Left ventricle myocardium inferior (tissue), 1 donor: ENCODE data around the gene ANAPC7. TPM values are rescaled to one million over a fixed set of nuclear protein-coding genes. Genes with fewer than 3 reads are reported as not detected.
A peak's percentile ranks its signal among the peaks of the same experiment; 100 is the strongest.

Experiments used
- DNase-seq: peaks from one replicate; pipeline ENCODE4 v3.0.0-alpha.2; 2020
- H3K27ac ChIP-seq: fragments of 200-600 bp; replicated peaks from 2 replicates; pipeline ENCODE4 v1.8.0; 2021
- H3K27me3 ChIP-seq: fragments of 200-600 bp; 2 replicates; pipeline ENCODE4 v1.8.0; 2021; ENCODE audit warnings: low read depth
- H3K36me3 ChIP-seq: fragments of 200-600 bp; 2 replicates; pipeline ENCODE4 v1.8.0; 2021
- H3K4me1 ChIP-seq: fragments of 200-600 bp; 2 replicates; pipeline ENCODE4 v1.8.0; 2021
- H3K4me3 ChIP-seq: fragments of 200-600 bp; 2 replicates; pipeline ENCODE4 v1.8.0; 2021; ENCODE audit warnings: mild to moderate bottlenecking, moderate library complexity
- H3K9me3 ChIP-seq: fragments of 200-600 bp; replicated peaks from 2 replicates; pipeline ENCODE4 v1.8.0; 2021
- CTCF ChIP-seq: fragments of 200-600 bp; IDR thresholded peaks from 2 replicates; pipeline ENCODE4 v1.8.0; 2021; ENCODE audit warnings: antibody characterized with exemption, mild to moderate bottlenecking, borderline replicate concordance
- intact Hi-C: fragments of 100-400 bp; cut with micrococcal nuclease; formaldehyde crosslinking; loops from one replicate; pipeline ENCODE4 v1.11.0; 2022
- long read RNA-seq: library from polyadenylated mRNA; unstranded; transcript quantifications from one replicate; pipeline ENCODE4 v2.0.0, GENCODE V29; 2021
- total RNA-seq: library from RNA; stranded (reverse); fragmentation: NEBNext Ultra II Directional; extraction: Animal tissue kit (Norgen Biotek cat#: 25700); gene quantifications from one replicate; pipeline ENCODE4 v1.2.1, GENCODE V29; 2021
- donor health status: DM: no; HTN: yes; CAD: no; lungs with severe emphysema.

The ANAPC7 gene
- 32.0 TPM for total RNA-seq
- long read RNA-seq, transcript ANAPC7-203 (11 exons, 3,045 nt), result major isoform, 54 of 74 reads
- long read RNA-seq, transcript ANAPC7-201 (10 exons, 2,200 nt), result minor isoform, 7 of 74 reads
- long read RNA-seq, partial matches to known transcripts, result 2 of 74 reads
- long read RNA-seq, other reads (novel, unspliced or antisense), result 10 of 74 reads

GRCh38 chr12:110403146-110403975, at the start of gene ANAPC7:
TSS of gene ANAPC7 (minus strand) at chr12:110403708. CDS start at chr12:110403627, 81 bp downstream.
- TF ChIP-seq CTCF, result peak; percentile 12
- DNase-seq, result peak; percentile 90
- intact Hi-C loops, result no loop called here

GRCh38 chr12:110451263-110451662, 47.8 kb upstream of the ANAPC7 start:
- Histone ChIP-seq H3K27me3 (no peaks in the 10 kb centered on the region), H3K4me3 (no peak overlapping the region), H3K36me3 (peaks cover 42% of the 10 kb centered on the region), H3K9me3 (no peaks in the 10 kb centered on the region), H3K27ac (peak overlapping the region; percentile 94), H3K4me1 (peaks cover 41% of the 10 kb centered on the region)
- no peak for DNase-seq
- intact Hi-C loops, result no loop called here
- TF ChIP-seq CTCF, result no peak

More at GRCh38 chr12:110403146-110403975, at the start of gene ANAPC7:
- Histone ChIP-seq H3K27ac (peak within 1 kb of the TSS; percentile 97), H3K4me1 (peaks cover 31% of the 10 kb centered on the region), H3K9me3 (no peaks in the 10 kb centered on the region), H3K27me3 (peaks cover 5% of the 10 kb centered on the region), H3K4me3 (peak within 1 kb of the TSS; percentile 98), H3K36me3 (peaks cover 19% of the 10 kb centered on the region)

GRCh38 chr12:110449799-110450497, 46.4 kb upstream of the ANAPC7 start, which contains the start of gene ARPC3:
TSS of gene ARPC3 (minus strand) at chr12:110450337. CDS start at chr12:110450260, 77 bp downstream.
- peak within 1 kb of the TSS; percentile 94 for H3K27ac ChIP-seq
- TF ChIP-seq CTCF, result peak; percentile 89
- intact Hi-C loops, result no loop called here
- H3K9me3 ChIP-seq, result no peaks in the 10 kb centered on the region
- H3K36me3 ChIP-seq, result peaks cover 40% of the 10 kb centered on the region
- peak; percentile 96 for DNase-seq
- H3K4me3 ChIP-seq, result peak within 1 kb of the TSS; percentile 87
- H3K4me1 ChIP-seq, result peaks cover 50% of the 10 kb centered on the region
- H3K27me3 ChIP-seq, result no peaks in the 10 kb centered on the region

- intact Hi-C loops, result no loop called here
- peaks cover 73% of the 10 kb centered on the region for H3K36me3 ChIP-seq
- no peak for DNase-seq
- H3K4me3 ChIP-seq, result no peak overlapping the region
- no peak overlapping the region for H3K27ac ChIP-seq
- peaks cover 34% of the 10 kb centered on the region for H3K4me1 ChIP-seq
- no peaks in the 10 kb centered on the region for H3K9me3 ChIP-seq
- no peak for TF ChIP-seq CTCF
- no peaks in the 10 kb centered on the region for H3K27me3 ChIP-seq
These were observed 40.9 kb upstream of the ANAPC7 start for GRCh38 chr12:110444455-110444854.

GRCh38 chr12:110436231-110436630, 32.7 kb upstream of the ANAPC7 start:
- Histone ChIP-seq H3K36me3 (peaks cover 75% of the 10 kb centered on the region), H3K4me3 (no peak overlapping the region), H3K27ac (no peak overlapping the region), H3K27me3 (no peaks in the 10 kb centered on the region), H3K4me1 (peaks cover 5% of the 10 kb centered on the region), H3K9me3 (no peaks in the 10 kb centered on the region)
- no peak for DNase-seq
- TF ChIP-seq CTCF, result no peak
- intact Hi-C loops, result no loop called here
